HEK293 (cell line): Measurements from ENCODE around the gene NFKBIE.
A peak's percentile ranks its signal among the peaks of the same experiment; 100 is the strongest.

ENCODE experiments used
- BCL11B ChIP-seq: fragments of 450-650 bp; formaldehyde crosslinking; IDR thresholded peaks from 2 replicates; pipeline ENCODE4 v1.5.1; 2016; ENCODE audit warnings: low read depth, missing biosample characterization, missing genetic modification characterization
- HOXC10 ChIP-seq: sonication (generic); formaldehyde crosslinking; IDR thresholded peaks from 2 replicates; pipeline ENCODE4 v1.8.1; 2023; ENCODE audit warnings: mild to moderate bottlenecking, missing genetic modification reagents
- KLF16 ChIP-seq: fragments of 450-650 bp; formaldehyde crosslinking; IDR thresholded peaks from 2 replicates; pipeline ENCODE4 v1.5.1; 2017; ENCODE audit warnings: missing biosample characterization, missing genetic modification characterization
- KLF8 ChIP-seq: fragments of 450-650 bp; formaldehyde crosslinking; IDR thresholded peaks from 2 replicates; pipeline ENCODE4 v1.5.1; 2016; ENCODE audit warnings: missing biosample characterization, missing genetic modification characterization
- PRDM1 ChIP-seq: fragments of 450-650 bp; formaldehyde crosslinking; IDR thresholded peaks from 2 replicates; pipeline ENCODE4; 2016; ENCODE audit warnings: missing biosample characterization, missing genetic modification characterization
- SP3 ChIP-seq: fragments of 450-650 bp; formaldehyde crosslinking; IDR thresholded peaks from 2 replicates; pipeline ENCODE4 v1.5.1; 2016; ENCODE audit warnings: missing biosample characterization, missing genetic modification characterization
- ZBTB17 ChIP-seq: fragments of 450-650 bp; formaldehyde crosslinking; IDR thresholded peaks from 2 replicates; pipeline ENCODE4 v1.5.1; 2016; ENCODE audit warnings: missing biosample characterization, missing genetic modification characterization
- ZBTB8A ChIP-seq: fragments of 450-650 bp; formaldehyde crosslinking; IDR thresholded peaks from 2 replicates; pipeline ENCODE4 v1.5.1; 2016; ENCODE audit warnings: missing biosample characterization, missing genetic modification characterization
- ZEB2 ChIP-seq: fragments of 450-650 bp; formaldehyde crosslinking; IDR thresholded peaks from 2 replicates; pipeline ENCODE4 v1.5.1; 2016; ENCODE audit warnings: missing biosample characterization, missing genetic modification characterization
- ZNF10 ChIP-seq: fragments of 450-650 bp; formaldehyde crosslinking; IDR thresholded peaks from 2 replicates; pipeline ENCODE4 v1.5.1; 2017; ENCODE audit warnings: missing biosample characterization, missing genetic modification characterization
- ZNF112 ChIP-seq: fragments of 450-650 bp; formaldehyde crosslinking; IDR thresholded peaks from 2 replicates; pipeline ENCODE4 v1.5.0; 2017; ENCODE audit warnings: missing biosample characterization, missing genetic modification characterization
- ZNF133 ChIP-seq: fragments of 450-650 bp; formaldehyde crosslinking; IDR thresholded peaks from 2 replicates; pipeline ENCODE4 v1.5.1; 2016; ENCODE audit warnings: missing biosample characterization, missing genetic modification characterization
- ZNF146 ChIP-seq: fragments of 450-650 bp; formaldehyde crosslinking; IDR thresholded peaks from 2 replicates; pipeline ENCODE4 v1.5.1; 2016; ENCODE audit warnings: missing biosample characterization, missing genetic modification characterization
- ZNF16 ChIP-seq: fragments of 450-650 bp; formaldehyde crosslinking; IDR thresholded peaks from 2 replicates; pipeline ENCODE4 v1.5.1; 2016; ENCODE audit warnings: low read depth, missing biosample characterization, missing genetic modification characterization
- ZNF202 ChIP-seq: fragments of 450-650 bp; formaldehyde crosslinking; IDR thresholded peaks from 2 replicates; pipeline ENCODE4 v1.5.1; 2016; ENCODE audit warnings: missing biosample characterization, missing genetic modification characterization, borderline replicate concordance
- ZNF23 ChIP-seq: fragments of 450-650 bp; formaldehyde crosslinking; IDR thresholded peaks from 2 replicates; pipeline ENCODE4 v1.5.1; 2016; ENCODE audit warnings: missing biosample characterization, missing genetic modification characterization, borderline replicate concordance
- ZNF24 ChIP-seq: fragments of 450-650 bp; formaldehyde crosslinking; IDR thresholded peaks from 2 replicates; pipeline ENCODE4 v1.5.1; 2016; ENCODE audit warnings: missing biosample characterization, missing genetic modification characterization
- ZNF248 ChIP-seq: fragments of 450-650 bp; formaldehyde crosslinking; IDR thresholded peaks from 2 replicates; pipeline ENCODE4 v1.5.1; 2017; ENCODE audit warnings: missing biosample characterization, missing genetic modification characterization
- ZNF354C ChIP-seq: fragments of 450-650 bp; formaldehyde crosslinking; IDR thresholded peaks from 2 replicates; pipeline ENCODE4 v1.5.1; 2016; ENCODE audit warnings: missing biosample characterization, missing genetic modification characterization, low read depth, borderline replicate concordance
- ZNF366 ChIP-seq: fragments of 450-650 bp; formaldehyde crosslinking; conservative IDR thresholded peaks from 2 replicates; pipeline ENCODE4 v1.5.1; 2016; ENCODE audit warnings: missing biosample characterization, missing genetic modification characterization
- ZNF416 ChIP-seq: fragments of 450-650 bp; formaldehyde crosslinking; IDR thresholded peaks from 2 replicates; pipeline ENCODE4 v1.5.1; 2016; ENCODE audit warnings: missing biosample characterization, missing genetic modification characterization
- ZNF433 ChIP-seq: fragments of 450-650 bp; formaldehyde crosslinking; IDR thresholded peaks from 2 replicates; pipeline ENCODE4 v1.5.1; 2016; ENCODE audit warnings: missing biosample characterization, missing genetic modification characterization, low read depth
- ZNF48 ChIP-seq: fragments of 450-650 bp; formaldehyde crosslinking; IDR thresholded peaks from 2 replicates; pipeline ENCODE4 v1.5.1; 2016; ENCODE audit warnings: missing biosample characterization, missing genetic modification characterization
- ZNF501 ChIP-seq: fragments of 450-650 bp; formaldehyde crosslinking; IDR thresholded peaks from 2 replicates; pipeline ENCODE4 v1.5.1; 2016; ENCODE audit warnings: missing biosample characterization, missing genetic modification characterization
- ZNF514 ChIP-seq: fragments of 450-650 bp; formaldehyde crosslinking; IDR thresholded peaks from 2 replicates; pipeline ENCODE4 v1.5.1; 2016; ENCODE audit warnings: missing biosample characterization, missing genetic modification characterization
- ZNF555 ChIP-seq: fragments of 450-650 bp; formaldehyde crosslinking; conservative IDR thresholded peaks from 2 replicates; pipeline ENCODE4 v1.5.1; 2017; ENCODE audit warnings: missing biosample characterization, mild to moderate bottlenecking, missing genetic modification characterization, inconsistent platforms
- ZNF558 ChIP-seq: fragments of 450-650 bp; formaldehyde crosslinking; IDR thresholded peaks from 2 replicates; pipeline ENCODE4 v1.5.1; 2016; ENCODE audit warnings: missing biosample characterization, missing genetic modification characterization
- ZNF571 ChIP-seq: fragments of 450-650 bp; formaldehyde crosslinking; IDR thresholded peaks from 2 replicates; pipeline ENCODE4 v1.5.0; 2017; ENCODE audit warnings: missing biosample characterization, missing genetic modification characterization
- ZNF596 ChIP-seq: fragments of 450-650 bp; IDR thresholded peaks from 2 replicates; pipeline ENCODE4 v1.5.0; 2018; ENCODE audit warnings: missing biosample characterization, mild to moderate bottlenecking, missing genetic modification characterization, moderate library complexity
- ZNF660 ChIP-seq: fragments of 450-650 bp; IDR thresholded peaks from 2 replicates; pipeline ENCODE4 v1.5.1; 2018; ENCODE audit warnings: missing biosample characterization, mild to moderate bottlenecking, missing genetic modification characterization
- ZNF664 ChIP-seq: fragments of 450-650 bp; formaldehyde crosslinking; IDR thresholded peaks from 2 replicates; pipeline ENCODE4 v1.5.1; 2016; ENCODE audit warnings: missing biosample characterization, missing genetic modification characterization
- ZNF707 ChIP-seq: fragments of 450-650 bp; formaldehyde crosslinking; IDR thresholded peaks from 2 replicates; pipeline ENCODE4 v1.5.1; 2016; ENCODE audit warnings: missing biosample characterization, missing genetic modification characterization
- TF ChIP-seq, protein P1 (sequence below): fragments of 450-650 bp; formaldehyde crosslinking; IDR thresholded peaks from 2 replicates; pipeline ENCODE4 v1.5.1; 2016; ENCODE audit warnings: missing biosample characterization, missing genetic modification characterization
- TF ChIP-seq, protein P2 (sequence below): fragments of 450-650 bp; formaldehyde crosslinking; IDR thresholded peaks from 2 replicates; pipeline ENCODE4 v1.5.1; 2016; ENCODE audit warnings: missing biosample characterization, missing genetic modification characterization
- TF ChIP-seq, protein P3 (sequence below): fragments of 450-650 bp; formaldehyde crosslinking; optimal IDR thresholded peaks from 2 replicates; pipeline ENCODE3; 2016; ENCODE audit warnings: missing biosample characterization, mild to moderate bottlenecking, missing genetic modification characterization
- TF ChIP-seq, protein P4 (sequence below): fragments of 450-650 bp; formaldehyde crosslinking; IDR thresholded peaks from 2 replicates; pipeline ENCODE4 v1.5.1; 2016; ENCODE audit warnings: missing biosample characterization, missing genetic modification characterization

NFKBIE gene

DNA sequence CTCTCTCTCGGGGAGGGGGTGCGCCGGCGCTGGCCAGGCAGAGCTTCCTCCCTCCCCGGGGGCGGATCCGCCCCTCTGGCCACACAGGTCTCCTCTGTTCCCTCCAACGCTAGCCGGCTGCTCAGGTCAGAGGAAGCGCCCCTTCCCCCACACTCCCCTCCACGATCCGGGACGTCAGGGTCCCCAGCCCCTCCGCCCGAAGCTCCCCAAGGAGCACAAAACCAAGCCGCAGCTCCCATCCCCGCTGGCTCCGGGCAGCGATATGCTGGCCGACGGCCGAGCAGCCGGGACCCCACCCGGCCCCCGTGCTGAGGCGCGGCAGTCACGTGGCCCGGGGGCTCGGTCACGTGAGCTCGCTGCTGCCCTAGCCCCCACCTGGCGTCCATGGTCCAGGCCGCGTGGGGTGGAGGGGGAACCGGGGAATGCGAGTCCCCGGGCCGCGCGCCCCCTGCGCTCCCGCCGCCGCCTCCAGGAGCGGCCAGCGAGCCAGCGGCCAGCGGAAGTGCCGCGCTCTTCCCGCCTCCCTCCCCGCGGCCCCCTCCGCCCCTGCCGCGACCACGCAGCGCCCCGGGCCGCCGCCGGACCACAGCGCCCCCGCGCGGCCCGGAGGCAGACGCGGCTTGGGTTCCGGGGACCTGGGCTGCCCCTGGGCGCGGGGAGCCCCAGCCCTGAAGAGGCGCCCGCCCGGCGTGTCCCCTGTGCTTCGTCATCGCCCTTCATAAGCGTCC lies 8.2 kb downstream of the NFKBIE start, which contains the start of gene SLC35B2 (continued):
- TF ChIP-seq, protein P1, sequence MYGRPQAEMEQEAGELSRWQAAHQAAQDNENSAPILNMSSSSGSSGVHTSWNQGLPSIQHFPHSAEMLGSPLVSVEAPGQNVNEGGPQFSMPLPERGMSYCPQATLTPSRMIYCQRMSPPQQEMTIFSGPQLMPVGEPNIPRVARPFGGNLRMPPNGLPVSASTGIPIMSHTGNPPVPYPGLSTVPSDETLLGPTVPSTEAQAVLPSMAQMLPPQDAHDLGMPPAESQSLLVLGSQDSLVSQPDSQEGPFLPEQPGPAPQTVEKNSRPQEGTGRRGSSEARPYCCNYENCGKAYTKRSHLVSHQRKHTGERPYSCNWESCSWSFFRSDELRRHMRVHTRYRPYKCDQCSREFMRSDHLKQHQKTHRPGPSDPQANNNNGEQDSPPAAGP (tag by site-specific recombination): peak; percentile 90; the same call in 1 of the 2 replicates
- TF ChIP-seq PRDM1 (tag by site-specific recombination) (no peak), ZNF24 (tag by site-specific recombination) (peak; percentile 69), ZNF416 (tag by site-specific recombination) (no peak), ZNF366 (tag by site-specific recombination) (no peak; the same call in 1 of the 2 replicates), HOXC10 (CRISPR knock-in tag) (0 out of 2 replicates have a peak, but pooled peaks have one; percentile 75), ZNF596 (tag by site-specific recombination) (no peak), ZNF16 (tag by site-specific recombination) (no peak), KLF16 (tag by site-specific recombination) (peak; percentile 97), ZNF555 (tag by site-specific recombination) (no peak), ZBTB17 (tag by site-specific recombination) (peak; percentile 90), ZBTB8A (tag by site-specific recombination) (peak; percentile 92), ZNF501 (tag by site-specific recombination) (peak; percentile 92), ZNF660 (no peak; the same call in 1 of the 2 replicates), BCL11B (tag by site-specific recombination) (peak; percentile 25; the same call in 1 of the 2 replicates), ZNF433 (tag by site-specific recombination) (no peak), ZNF664 (no peak), ZNF133 (no peak), ZNF23 (no peak), ZNF202 (tag by site-specific recombination) (no peak), ZNF571 (tag by site-specific recombination) (no peak), ZNF248 (tag by site-specific recombination) (no peak), ZNF354C (tag by site-specific recombination) (no peak), ZNF558 (tag by site-specific recombination) (0 out of 2 replicates have a peak, but pooled peaks have one; percentile 29), ZNF514 (tag by site-specific recombination) (no peak), KLF8 (tag by site-specific recombination) (peak; percentile 97), ZNF707 (tag by site-specific recombination) (no peak), ZNF146 (tag by site-specific recombination) (peak; percentile 69), ZNF48 (tag by site-specific recombination) (no peak), ZNF10 (tag by site-specific recombination) (no peak), ZEB2 (tag by site-specific recombination) (peak; percentile 85), SP3 (tag by site-specific recombination) (peak; percentile 87), ZNF112 (tag by site-specific recombination) (no peak)
- TF ChIP-seq, protein P2, sequence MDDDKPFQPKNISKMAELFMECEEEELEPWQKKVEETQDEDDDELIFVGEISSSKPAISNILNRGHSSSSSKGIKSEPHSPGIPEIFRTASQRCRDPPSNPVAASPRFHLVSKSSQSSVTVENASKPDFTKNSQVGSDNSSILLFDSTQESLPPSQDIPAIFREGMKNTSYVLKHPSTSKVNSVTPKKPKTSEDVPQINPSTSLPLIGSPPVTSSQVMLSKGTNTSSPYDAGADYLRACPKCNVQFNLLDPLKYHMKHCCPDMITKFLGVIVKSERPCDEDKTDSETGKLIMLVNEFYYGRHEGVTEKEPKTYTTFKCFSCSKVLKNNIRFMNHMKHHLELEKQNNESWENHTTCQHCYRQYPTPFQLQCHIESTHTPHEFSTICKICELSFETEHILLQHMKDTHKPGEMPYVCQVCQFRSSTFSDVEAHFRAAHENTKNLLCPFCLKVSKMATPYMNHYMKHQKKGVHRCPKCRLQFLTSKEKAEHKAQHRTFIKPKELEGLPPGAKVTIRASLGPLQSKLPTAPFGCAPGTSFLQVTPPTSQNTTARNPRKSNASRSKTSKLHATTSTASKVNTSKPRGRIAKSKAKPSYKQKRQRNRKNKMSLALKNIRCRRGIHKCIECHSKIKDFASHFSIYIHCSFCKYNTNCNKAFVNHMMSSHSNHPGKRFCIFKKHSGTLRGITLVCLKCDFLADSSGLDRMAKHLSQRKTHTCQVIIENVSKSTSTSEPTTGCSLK (tag by site-specific recombination): no peak
- TF ChIP-seq, protein P3, sequence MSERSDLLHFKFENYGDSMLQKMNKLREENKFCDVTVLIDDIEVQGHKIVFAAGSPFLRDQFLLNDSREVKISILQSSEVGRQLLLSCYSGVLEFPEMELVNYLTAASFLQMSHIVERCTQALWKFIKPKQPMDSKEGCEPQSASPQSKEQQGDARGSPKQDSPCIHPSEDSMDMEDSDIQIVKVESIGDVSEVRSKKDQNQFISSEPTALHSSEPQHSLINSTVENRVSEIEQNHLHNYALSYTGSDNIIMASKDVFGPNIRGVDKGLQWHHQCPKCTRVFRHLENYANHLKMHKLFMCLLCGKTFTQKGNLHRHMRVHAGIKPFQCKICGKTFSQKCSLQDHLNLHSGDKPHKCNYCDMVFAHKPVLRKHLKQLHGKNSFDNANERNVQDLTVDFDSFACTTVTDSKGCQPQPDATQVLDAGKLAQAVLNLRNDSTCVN: peak; percentile 92
- TF ChIP-seq, protein P4, sequence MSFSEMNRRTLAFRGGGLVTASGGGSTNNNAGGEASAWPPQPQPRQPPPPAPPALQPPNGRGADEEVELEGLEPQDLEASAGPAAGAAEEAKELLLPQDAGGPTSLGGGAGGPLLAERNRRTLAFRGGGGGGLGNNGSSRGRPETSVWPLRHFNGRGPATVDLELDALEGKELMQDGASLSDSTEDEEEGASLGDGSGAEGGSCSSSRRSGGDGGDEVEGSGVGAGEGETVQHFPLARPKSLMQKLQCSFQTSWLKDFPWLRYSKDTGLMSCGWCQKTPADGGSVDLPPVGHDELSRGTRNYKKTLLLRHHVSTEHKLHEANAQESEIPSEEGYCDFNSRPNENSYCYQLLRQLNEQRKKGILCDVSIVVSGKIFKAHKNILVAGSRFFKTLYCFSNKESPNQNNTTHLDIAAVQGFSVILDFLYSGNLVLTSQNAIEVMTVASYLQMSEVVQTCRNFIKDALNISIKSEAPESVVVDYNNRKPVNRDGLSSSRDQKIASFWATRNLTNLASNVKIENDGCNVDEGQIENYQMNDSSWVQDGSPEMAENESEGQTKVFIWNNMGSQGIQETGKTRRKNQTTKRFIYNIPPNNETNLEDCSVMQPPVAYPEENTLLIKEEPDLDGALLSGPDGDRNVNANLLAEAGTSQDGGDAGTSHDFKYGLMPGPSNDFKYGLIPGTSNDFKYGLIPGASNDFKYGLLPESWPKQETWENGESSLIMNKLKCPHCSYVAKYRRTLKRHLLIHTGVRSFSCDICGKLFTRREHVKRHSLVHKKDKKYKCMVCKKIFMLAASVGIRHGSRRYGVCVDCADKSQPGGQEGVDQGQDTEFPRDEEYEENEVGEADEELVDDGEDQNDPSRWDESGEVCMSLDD (tag by site-specific recombination): peak; percentile 95
